ENCODE measurements around the gene ACBD5. TPM values are rescaled to one million over a fixed set of nuclear protein-coding genes. Genes with fewer than 3 reads are reported as not detected.
"Not testable (repeated sequence)": the region's sequence is repeated elsewhere in the genome, so short reads cannot be mapped to it uniquely, and the experiment has no call there.

The ACBD5 gene
- total RNA-seq, 4 donors from 2014 or later: 10.4 to 27.0 (median 12.6) TPM

GRCh38 chr10:27158421-27158820 lies 82.2 kb downstream of the ACBD5 start:
- Histone ChIP-seq H3K27me3 (no peaks in the 10 kb centered on the region), H3K4me3 (no peak overlapping the region), H3K9me3 (no peaks in the 10 kb centered on the region), H3K4me1 (peaks cover 0 to 24% (median 3%) of the 10 kb centered on the region in 3 donors), H3K27ac (no peak overlapping the region), H3K36me3 (peaks cover 0 to 51% (median 4%) of the 10 kb centered on the region in 3 donors)
- TF ChIP-seq CTCF (IDR thresholded peaks at IDR 0.05): no peak
- TF ChIP-seq POLR2A (IDR thresholded peaks at IDR 0.05): no peak
- no peak for DNase-seq
- intact Hi-C loops (cut with DNase I): no loop called here

- 51 to 68% methylated on average over 2 of the region's 2 CpGs for WGBS, 2 donors
- no peak for DNase-seq
- no peak for TF ChIP-seq POLR2A (IDR thresholded peaks at IDR 0.05)
- no peak for TF ChIP-seq CTCF (IDR thresholded peaks at IDR 0.05)
- Histone ChIP-seq H3K27me3 (no peaks in the 10 kb centered on the region), H3K4me3 (no peak overlapping the region), H3K4me1 (peaks cover 10 to 36% (median 12%) of the 10 kb centered on the region in 3 donors), H3K9me3 (no peaks in the 10 kb centered on the region), H3K36me3 (peaks cover 0 to 39% (median 4%) of the 10 kb centered on the region in 3 donors), H3K27ac (peak overlapping the region in 2 of 4 donors; percentile 97 to 100)
- intact Hi-C loops (cut with DNase I): no loop called here
Measured at GRCh38 chr10:27157150-27157549, 83.4 kb downstream of the ACBD5 start.

GRCh38 chr10:27156566-27156965 lies 84.0 kb downstream of the ACBD5 start:
- intact Hi-C loops (cut with DNase I); DNase-seq; H3K27me3 ChIP-seq; H3K9me3 ChIP-seq: not testable (repeated sequence)
- Histone ChIP-seq H3K36me3 (peaks cover 0 to 33% (median 0%) of the 10 kb centered on the region in 3 donors), H3K4me3 (peak overlapping the region; percentile 74 to 97 (median 84)), H3K4me1 (peaks cover 11 to 42% (median 13%) of the 10 kb centered on the region in 3 donors), H3K27ac (peak overlapping the region; percentile 97 to 100 (median 100))
- WGBS, 2 donors: 81 to 83% methylated on average over 14 to 16 of the region's 17 CpGs

- Histone ChIP-seq H3K9me3 (no peaks in the 10 kb centered on the region), H3K4me1 (peaks cover 11 to 56% (median 13%) of the 10 kb centered on the region in 3 donors), H3K27me3 (no peaks in the 10 kb centered on the region), H3K27ac (peak within 1 kb of the TSS; percentile 97 to 100 (median 100)), H3K36me3 (peaks cover 0 to 26% (median 0%) of the 10 kb centered on the region in 3 donors), H3K4me3 (peak within 1 kb of the TSS; percentile 74 to 97 (median 84))
- WGBS, 2 donors: 0 to 1% methylated on average over 21 to 26 of the region's 55 CpGs
- TF ChIP-seq CTCF (IDR thresholded peaks at IDR 0.05) (peak in 1 of 6 experiments; percentile 24), POLR2A (IDR thresholded peaks at IDR 0.05) (peak in 3 of 4 donors; percentile 77 to 95 (median 90))
- peak; percentile 75 for DNase-seq
- intact Hi-C loops (cut with DNase I): no loop called here
Measured at GRCh38 chr10:27155066-27155754, 85.4 kb downstream of the ACBD5 start, which contains the start of gene MASTL. MASTL (plus strand) TSS chr10:27155352; CDS start chr10:27155427, 75 bp downstream.

- no peak for DNase-seq
- Histone ChIP-seq H3K4me1 (peaks cover 11 to 62% (median 13%) of the 10 kb centered on the region in 3 donors), H3K27ac (peak overlapping the region; percentile 97 to 100 (median 100)), H3K27me3 (no peaks in the 10 kb centered on the region), H3K4me3 (peak overlapping the region; percentile 74 to 97 (median 84)), H3K36me3 (peaks cover 0 to 14% (median 0%) of the 10 kb centered on the region in 3 donors), H3K9me3 (no peaks in the 10 kb centered on the region)
- intact Hi-C loops (cut with DNase I): no loop called here
- 0% methylated on average over 12 to 15 of the region's 18 CpGs for WGBS, 2 donors
- TF ChIP-seq POLR2A (IDR thresholded peaks at IDR 0.05): no peak
- no peak for TF ChIP-seq CTCF (IDR thresholded peaks at IDR 0.05)
Measured at GRCh38 chr10:27153845-27154193, 86.8 kb downstream of the ACBD5 start.
